NCI-H2227 (cell line): ENCODE results near the gene EFCAB14.
A peak's percentile ranks its signal among the peaks of the same experiment; 100 is the strongest.
"Not testable (repeated sequence)": the region's sequence is repeated elsewhere in the genome, so short reads cannot be mapped to it uniquely, and the experiment has no call there.

Experiments used
- DNase-seq: peaks from one replicate; lab custom pipeline; 2025; ENCODE audit not compliant: unreplicated experiment; lab: John Stamatoyannopoulos, UW

Gene EFCAB14

GRCh38 chr1:46687921-46688509, 30.9 kb downstream of the EFCAB14 start:
- no peak for DNase-seq

GRCh38 chr1:46687093-46687659, 31.7 kb downstream of the EFCAB14 start:
- no peak for DNase-seq

- no peak for DNase-seq
Measured at GRCh38 chr1:46686255-46686654, 32.7 kb downstream of the EFCAB14 start.

GRCh38 chr1:46684670-46685069, 34.2 kb downstream of the EFCAB14 start:
- DNase-seq: no peak

GRCh38 chr1:46682064-46682463, 36.9 kb downstream of the EFCAB14 start:
- no peak for DNase-seq

- no peak for DNase-seq
Measured at GRCh38 chr1:46681333-46682034, 37.4 kb downstream of the EFCAB14 start.

- no peak for DNase-seq
Measured at GRCh38 chr1:46679789-46680573, 38.9 kb downstream of the EFCAB14 start.

- no peak for DNase-seq
Measured at GRCh38 chr1:46677339-46677738, 41.6 kb downstream of the EFCAB14 start.

GRCh38 chr1:46676531-46676930, 42.4 kb downstream of the EFCAB14 start:
- DNase-seq: no peak

- DNase-seq: no peak
Measured at GRCh38 chr1:46675549-46676314, 43.2 kb downstream of the EFCAB14 start.

- DNase-seq: no peak
Measured at GRCh38 chr1:46673749-46674182, 45.1 kb downstream of the EFCAB14 start.

GRCh38 chr1:46672696-46673095, 46.2 kb downstream of the EFCAB14 start:
- no peak for DNase-seq

GRCh38 chr1:46671554-46671953, 47.4 kb downstream of the EFCAB14 start, which contains the start of gene TEX38:
TSS of gene TEX38 (plus strand) at chr1:46671854. CDS start at chr1:46671935, 81 bp downstream.
- DNase-seq: no peak

GRCh38 chr1:46670134-46670533, 48.8 kb downstream of the EFCAB14 start:
- DNase-seq: no peak

GRCh38 chr1:46667782-46668760, 50.8 kb downstream of the EFCAB14 start, which contains the start of gene ATPAF1:
TSS of gene ATPAF1 (minus strand) at chr1:46668364. CDS start at chr1:46668322, 42 bp downstream.
- peak; percentile 89 for DNase-seq

GRCh38 chr1:46665983-46666382, 52.9 kb downstream of the EFCAB14 start:
- DNase-seq: no peak

- DNase-seq: not testable (repeated sequence)
Measured at GRCh38 chr1:46662919-46663318, 56.0 kb downstream of the EFCAB14 start.

- DNase-seq: not testable (repeated sequence)
Measured at GRCh38 chr1:46660116-46660515, 58.8 kb downstream of the EFCAB14 start.

GRCh38 chr1:46659307-46659870, 59.5 kb downstream of the EFCAB14 start:
- no peak for DNase-seq
